NB4 (cell line): ENCODE results near the gene S1PR5.

Source experiments
- CTCF ChIP-seq: IDR thresholded peaks from one replicate; pipeline ENCODE4 v1.5.1; 2012; ENCODE audit warnings: low read depth, low read length
- MAX ChIP-seq: IDR thresholded peaks from 2 replicates; pipeline ENCODE4 v1.6.1; 2011; ENCODE audit warnings: low read depth, low read length
- MYC ChIP-seq: IDR thresholded peaks from 2 replicates; pipeline ENCODE4 v1.6.1; 2011; ENCODE audit warnings: low read depth, low read length
- POLR2A ChIP-seq: IDR thresholded peaks from 2 replicates; pipeline ENCODE4 v1.6.1; 2011; ENCODE audit warnings: mild to moderate bottlenecking; ENCODE audit not compliant: insufficient read length; ENCODE audit errors: extremely low read depth

- TF ChIP-seq CTCF (no peak), POLR2A (no peak), MAX (no peak), MYC (no peak)
Measured at GRCh38 chr19:10523135-10523636, 5.9 kb upstream of the S1PR5 start.
